ENCODE data around the gene SLC25A23. TPM values are rescaled to one million over a fixed set of nuclear protein-coding genes. Genes with fewer than 3 reads are reported as not detected.

The SLC25A23 gene
- total and polyA plus RNA-seq, 4 donors = 9.3 to 34.6 (median 22.7) TPM

DNA sequence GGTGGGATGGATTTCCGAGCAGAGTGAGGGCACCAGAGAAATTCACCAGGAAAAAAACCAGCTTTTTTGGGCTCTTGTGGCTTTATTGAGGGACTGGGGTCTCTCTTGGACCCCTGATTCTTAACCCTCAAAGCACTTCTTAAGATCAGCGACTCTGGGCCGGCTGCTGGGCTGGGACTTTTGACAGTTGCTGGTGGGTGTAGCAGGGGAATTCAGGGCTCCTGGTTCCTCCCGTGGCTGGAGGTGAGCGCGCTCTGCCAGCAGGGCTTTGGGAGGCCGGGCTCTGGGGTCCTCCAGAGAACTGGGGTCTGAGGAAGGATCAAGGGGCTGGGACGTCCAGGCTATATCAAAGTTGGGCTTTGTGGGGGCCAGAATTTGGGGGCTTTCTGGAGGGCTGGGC, 7.8 kb upstream of the SLC25A23 start:
- TF ChIP-seq SP1 (IDR thresholded peaks at IDR 0.05) (no peak), NR2F2 (IDR thresholded peaks at IDR 0.05) (no peak), FOXA2 (IDR thresholded peaks at IDR 0.05) (no peak)
- TF ChIP-seq, protein P1, sequence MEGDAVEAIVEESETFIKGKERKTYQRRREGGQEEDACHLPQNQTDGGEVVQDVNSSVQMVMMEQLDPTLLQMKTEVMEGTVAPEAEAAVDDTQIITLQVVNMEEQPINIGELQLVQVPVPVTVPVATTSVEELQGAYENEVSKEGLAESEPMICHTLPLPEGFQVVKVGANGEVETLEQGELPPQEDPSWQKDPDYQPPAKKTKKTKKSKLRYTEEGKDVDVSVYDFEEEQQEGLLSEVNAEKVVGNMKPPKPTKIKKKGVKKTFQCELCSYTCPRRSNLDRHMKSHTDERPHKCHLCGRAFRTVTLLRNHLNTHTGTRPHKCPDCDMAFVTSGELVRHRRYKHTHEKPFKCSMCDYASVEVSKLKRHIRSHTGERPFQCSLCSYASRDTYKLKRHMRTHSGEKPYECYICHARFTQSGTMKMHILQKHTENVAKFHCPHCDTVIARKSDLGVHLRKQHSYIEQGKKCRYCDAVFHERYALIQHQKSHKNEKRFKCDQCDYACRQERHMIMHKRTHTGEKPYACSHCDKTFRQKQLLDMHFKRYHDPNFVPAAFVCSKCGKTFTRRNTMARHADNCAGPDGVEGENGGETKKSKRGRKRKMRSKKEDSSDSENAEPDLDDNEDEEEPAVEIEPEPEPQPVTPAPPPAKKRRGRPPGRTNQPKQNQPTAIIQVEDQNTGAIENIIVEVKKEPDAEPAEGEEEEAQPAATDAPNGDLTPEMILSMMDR (IDR thresholded peaks at IDR 0.05; ENCODE audit: low read depth, low read length, missing input control) = no peak
- Histone ChIP-seq H3K27ac (ENCODE audit: low read depth in 1 of 2, low read length in 2 of 2) (no peak overlapping the region), H3K4me1 (ENCODE audit: control insufficient read depth in 4 of 4, insufficient read depth in 4 of 4, low read length in 3 of 4) (peaks cover 0 to 10% (median 6%) of the 10 kb centered on the region in 4 donors), H3K9me3 (ENCODE audit: control insufficient read depth in 4 of 4, low read length in 3 of 4) (no peaks in the 10 kb centered on the region), H3K27me3 (ENCODE audit: control insufficient read depth in 4 of 4, insufficient read depth in 4 of 4, low read length in 3 of 4) (no peaks in the 10 kb centered on the region), H3K36me3 (ENCODE audit: control insufficient read depth in 4 of 4, insufficient read depth in 3 of 4, low read depth in 1 of 4, low read length in 3 of 4) (peaks cover 3 to 9% (median 5%) of the 10 kb centered on the region in 4 donors), H3K9ac (ENCODE audit: low read depth in 1 of 2, low read length in 2 of 2) (no peak overlapping the region), H3K4me3 (ENCODE audit: low read depth in 1 of 3, low read length in 3 of 3) (no peak overlapping the region)
- 89% methylated on average over 8 of the region's 8 CpGs for WGBS
- no peak for DNase-seq (ENCODE audit: low spot score)

DNA sequence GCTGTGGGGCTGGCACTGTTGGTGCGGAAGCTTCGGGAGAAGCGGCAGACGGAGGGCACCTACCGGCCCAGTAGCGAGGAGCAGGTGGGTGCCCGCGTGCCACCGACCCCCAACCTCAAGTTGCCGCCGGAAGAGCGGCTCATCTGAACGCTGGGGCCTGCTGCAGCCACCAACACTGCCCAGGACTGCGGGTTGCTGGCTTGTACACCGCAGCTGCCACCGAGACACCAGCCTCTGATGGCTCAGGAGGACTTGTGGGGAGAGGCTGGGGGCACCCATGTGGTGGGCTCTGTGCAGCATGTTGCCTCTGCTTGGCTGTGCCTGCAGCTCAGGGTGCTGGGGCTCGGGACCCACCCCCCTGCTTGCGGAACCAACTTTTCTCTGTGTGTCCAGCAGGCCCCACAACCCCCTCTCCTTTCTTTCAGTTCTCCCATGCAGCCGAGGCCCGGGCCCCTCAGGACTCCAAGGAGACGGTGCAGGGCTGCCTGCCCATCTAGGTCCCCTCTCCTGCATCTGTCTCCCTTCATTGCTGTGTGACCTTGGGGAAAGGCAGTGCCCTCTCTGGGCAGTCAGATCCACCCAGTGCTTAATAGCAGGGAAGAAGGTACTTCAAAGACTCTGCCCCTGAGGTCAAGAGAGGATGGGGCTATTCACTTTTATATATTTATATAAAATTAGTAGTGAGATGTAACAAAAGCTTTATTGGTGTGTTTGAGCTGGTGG, 7.1 kb upstream of the SLC25A23 start:
- 94% methylated on average over 21 of the region's 21 CpGs for WGBS
- H3K36me3 ChIP-seq (ENCODE audit: control insufficient read depth in 4 of 4, insufficient read depth in 3 of 4, low read depth in 1 of 4, low read length in 3 of 4) = peaks cover 3 to 9% (median 5%) of the 10 kb centered on the region in 4 donors
- no peak overlapping the region for H3K4me3 ChIP-seq (ENCODE audit: low read depth in 1 of 3, low read length in 3 of 3)
- H3K27ac ChIP-seq (ENCODE audit: low read depth in 1 of 2, low read length in 2 of 2) = no peak overlapping the region
- no peak overlapping the region for H3K9ac ChIP-seq (ENCODE audit: low read depth in 1 of 2, low read length in 2 of 2)
- DNase-seq (ENCODE audit: low spot score) = no peak
- H3K4me1 ChIP-seq (ENCODE audit: control insufficient read depth in 4 of 4, insufficient read depth in 4 of 4, low read length in 3 of 4) = peaks cover 0 to 10% (median 6%) of the 10 kb centered on the region in 4 donors
- H3K9me3 ChIP-seq (ENCODE audit: control insufficient read depth in 4 of 4, low read length in 3 of 4) = no peaks in the 10 kb centered on the region
- TF ChIP-seq GABPA (IDR thresholded peaks at IDR 0.05 in 1 of 2, conservative IDR thresholded peaks at IDR 0.05 in 1 of 2) = no peak
- TF ChIP-seq, protein P2, sequence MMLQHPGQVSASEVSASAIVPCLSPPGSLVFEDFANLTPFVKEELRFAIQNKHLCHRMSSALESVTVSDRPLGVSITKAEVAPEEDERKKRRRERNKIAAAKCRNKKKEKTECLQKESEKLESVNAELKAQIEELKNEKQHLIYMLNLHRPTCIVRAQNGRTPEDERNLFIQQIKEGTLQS (IDR thresholded peaks at IDR 0.05) = no peak
- TF ChIP-seq NR2F2 (IDR thresholded peaks at IDR 0.05) = no peak
- TF ChIP-seq FOXA1 (IDR thresholded peaks at IDR 0.05) = no peak
- TF ChIP-seq EGR1 (IDR thresholded peaks at IDR 0.05; ENCODE audit: low read depth in 2 of 2) = no peak
- no peak for TF ChIP-seq JUND (IDR thresholded peaks at IDR 0.05)
- no peak for TF ChIP-seq RXRA (IDR thresholded peaks at IDR 0.05)
- TF ChIP-seq, protein P3, sequence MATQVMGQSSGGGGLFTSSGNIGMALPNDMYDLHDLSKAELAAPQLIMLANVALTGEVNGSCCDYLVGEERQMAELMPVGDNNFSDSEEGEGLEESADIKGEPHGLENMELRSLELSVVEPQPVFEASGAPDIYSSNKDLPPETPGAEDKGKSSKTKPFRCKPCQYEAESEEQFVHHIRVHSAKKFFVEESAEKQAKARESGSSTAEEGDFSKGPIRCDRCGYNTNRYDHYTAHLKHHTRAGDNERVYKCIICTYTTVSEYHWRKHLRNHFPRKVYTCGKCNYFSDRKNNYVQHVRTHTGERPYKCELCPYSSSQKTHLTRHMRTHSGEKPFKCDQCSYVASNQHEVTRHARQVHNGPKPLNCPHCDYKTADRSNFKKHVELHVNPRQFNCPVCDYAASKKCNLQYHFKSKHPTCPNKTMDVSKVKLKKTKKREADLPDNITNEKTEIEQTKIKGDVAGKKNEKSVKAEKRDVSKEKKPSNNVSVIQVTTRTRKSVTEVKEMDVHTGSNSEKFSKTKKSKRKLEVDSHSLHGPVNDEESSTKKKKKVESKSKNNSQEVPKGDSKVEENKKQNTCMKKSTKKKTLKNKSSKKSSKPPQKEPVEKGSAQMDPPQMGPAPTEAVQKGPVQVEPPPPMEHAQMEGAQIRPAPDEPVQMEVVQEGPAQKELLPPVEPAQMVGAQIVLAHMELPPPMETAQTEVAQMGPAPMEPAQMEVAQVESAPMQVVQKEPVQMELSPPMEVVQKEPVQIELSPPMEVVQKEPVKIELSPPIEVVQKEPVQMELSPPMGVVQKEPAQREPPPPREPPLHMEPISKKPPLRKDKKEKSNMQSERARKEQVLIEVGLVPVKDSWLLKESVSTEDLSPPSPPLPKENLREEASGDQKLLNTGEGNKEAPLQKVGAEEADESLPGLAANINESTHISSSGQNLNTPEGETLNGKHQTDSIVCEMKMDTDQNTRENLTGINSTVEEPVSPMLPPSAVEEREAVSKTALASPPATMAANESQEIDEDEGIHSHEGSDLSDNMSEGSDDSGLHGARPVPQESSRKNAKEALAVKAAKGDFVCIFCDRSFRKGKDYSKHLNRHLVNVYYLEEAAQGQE (IDR thresholded peaks at IDR 0.05) = no peak
- TF ChIP-seq, protein P4, sequence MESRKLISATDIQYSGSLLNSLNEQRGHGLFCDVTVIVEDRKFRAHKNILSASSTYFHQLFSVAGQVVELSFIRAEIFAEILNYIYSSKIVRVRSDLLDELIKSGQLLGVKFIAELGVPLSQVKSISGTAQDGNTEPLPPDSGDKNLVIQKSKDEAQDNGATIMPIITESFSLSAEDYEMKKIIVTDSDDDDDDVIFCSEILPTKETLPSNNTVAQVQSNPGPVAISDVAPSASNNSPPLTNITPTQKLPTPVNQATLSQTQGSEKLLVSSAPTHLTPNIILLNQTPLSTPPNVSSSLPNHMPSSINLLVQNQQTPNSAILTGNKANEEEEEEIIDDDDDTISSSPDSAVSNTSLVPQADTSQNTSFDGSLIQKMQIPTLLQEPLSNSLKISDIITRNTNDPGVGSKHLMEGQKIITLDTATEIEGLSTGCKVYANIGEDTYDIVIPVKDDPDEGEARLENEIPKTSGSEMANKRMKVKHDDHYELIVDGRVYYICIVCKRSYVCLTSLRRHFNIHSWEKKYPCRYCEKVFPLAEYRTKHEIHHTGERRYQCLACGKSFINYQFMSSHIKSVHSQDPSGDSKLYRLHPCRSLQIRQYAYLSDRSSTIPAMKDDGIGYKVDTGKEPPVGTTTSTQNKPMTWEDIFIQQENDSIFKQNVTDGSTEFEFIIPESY (IDR thresholded peaks at IDR 0.05) = no peak
- no peaks in the 10 kb centered on the region for H3K27me3 ChIP-seq (ENCODE audit: control insufficient read depth in 4 of 4, insufficient read depth in 4 of 4, low read length in 3 of 4)
